ENCODE measurements around the gene MAPKAP1.

The MAPKAP1 gene

GRCh38 chr9:125495172-125496119 lies 211.6 kb downstream of the MAPKAP1 start:
- TF ChIP-seq CSDC2 (CRISPR knock-in tag; IDR thresholded peaks at IDR 0.05) (no peak), ARNTL (CRISPR knock-in tag; IDR thresholded peaks at IDR 0.05; ENCODE audit: borderline replicate concordance, low read depth) (no peak), ISL1 (CRISPR knock-in tag; IDR thresholded peaks at IDR 0.05) (no peak), CREB5 (CRISPR knock-in tag; IDR thresholded peaks at IDR 0.05; ENCODE audit: low read depth) (no peak), SNAI2 (CRISPR knock-in tag; IDR thresholded peaks at IDR 0.05) (no peak), ZFP30 (CRISPR knock-in tag; IDR thresholded peaks at IDR 0.05) (no peak), ZNF70 (CRISPR knock-in tag; IDR thresholded peaks at IDR 0.05) (no peak), CSRNP3 (CRISPR knock-in tag; IDR thresholded peaks at IDR 0.05) (no peak), ZFP3 (CRISPR knock-in tag; IDR thresholded peaks at IDR 0.05) (no peak), POU6F1 (CRISPR knock-in tag; IDR thresholded peaks at IDR 0.05; ENCODE audit: borderline replicate concordance, low read depth) (no peak), TSHZ2 (CRISPR knock-in tag; IDR thresholded peaks at IDR 0.05) (no peak), PPARA (CRISPR knock-in tag; IDR thresholded peaks at IDR 0.05; ENCODE audit: borderline replicate concordance) (no peak), BACH2 (CRISPR knock-in tag; IDR thresholded peaks at IDR 0.05; ENCODE audit: borderline replicate concordance) (no peak), RARB (CRISPR knock-in tag; IDR thresholded peaks at IDR 0.05) (no peak), TCF4 (CRISPR knock-in tag; IDR thresholded peaks at IDR 0.05; ENCODE audit: borderline replicate concordance) (no peak), GLIS3 (CRISPR knock-in tag; IDR thresholded peaks at IDR 0.05) (no peak), ZNF8 (CRISPR knock-in tag; IDR thresholded peaks at IDR 0.05) (no peak), PATZ1 (CRISPR knock-in tag; IDR thresholded peaks at IDR 0.05; ENCODE audit: borderline replicate concordance) (no peak)
- ATAC-seq: no peak

GRCh38 chr9:125494653-125494915 lies 212.4 kb downstream of the MAPKAP1 start:
- ATAC-seq: peak; percentile 61
- no peak for TF ChIP-seq TOX (CRISPR knock-in tag; IDR thresholded peaks at IDR 0.05; ENCODE audit: borderline replicate concordance)
- no peak for TF ChIP-seq ARNTL (CRISPR knock-in tag; IDR thresholded peaks at IDR 0.05; ENCODE audit: borderline replicate concordance, low read depth)
- no peak for TF ChIP-seq BACH2 (CRISPR knock-in tag; IDR thresholded peaks at IDR 0.05; ENCODE audit: borderline replicate concordance)
- TF ChIP-seq CSRNP3 (CRISPR knock-in tag; IDR thresholded peaks at IDR 0.05): no peak
- no peak for TF ChIP-seq ZFP3 (CRISPR knock-in tag; IDR thresholded peaks at IDR 0.05)
- TF ChIP-seq ZNF565 (CRISPR knock-in tag; conservative IDR thresholded peaks at IDR 0.05; ENCODE audit: low read depth): no peak
- TF ChIP-seq CSDC2 (CRISPR knock-in tag; IDR thresholded peaks at IDR 0.05): no peak
- TF ChIP-seq ESRRG (CRISPR knock-in tag; IDR thresholded peaks at IDR 0.05): no peak
- no peak for TF ChIP-seq ZFP30 (CRISPR knock-in tag; IDR thresholded peaks at IDR 0.05)
- no peak for TF ChIP-seq SNAI2 (CRISPR knock-in tag; IDR thresholded peaks at IDR 0.05)
- TF ChIP-seq ZC3H10 (CRISPR knock-in tag; IDR thresholded peaks at IDR 0.05): no peak
- no peak for TF ChIP-seq TCF4 (CRISPR knock-in tag; IDR thresholded peaks at IDR 0.05; ENCODE audit: borderline replicate concordance)
- no peak for TF ChIP-seq ISL1 (CRISPR knock-in tag; IDR thresholded peaks at IDR 0.05)
- TF ChIP-seq PPARA (CRISPR knock-in tag; IDR thresholded peaks at IDR 0.05; ENCODE audit: borderline replicate concordance): no peak
- TF ChIP-seq CREB5 (CRISPR knock-in tag; IDR thresholded peaks at IDR 0.05; ENCODE audit: low read depth): no peak
- TF ChIP-seq GLIS3 (CRISPR knock-in tag; IDR thresholded peaks at IDR 0.05): no peak
- no peak for TF ChIP-seq TSHZ2 (CRISPR knock-in tag; IDR thresholded peaks at IDR 0.05)
- no peak for TF ChIP-seq OSR1 (CRISPR knock-in tag; IDR thresholded peaks at IDR 0.05)
